NCI-H226 (cell line): ENCODE measurements around the gene EMX1.
"Not testable (repeated sequence)": the region's sequence is repeated elsewhere in the genome, so short reads cannot be mapped to it uniquely, and the experiment has no call there.

Source experiments
- DNase-seq: peaks from one replicate; pipeline ENCODE4 v3.0.0-alpha.2; 2015

EMX1 gene

GRCh38 chr2:72901426-72901825 is 15.9 kb upstream of the EMX1 start:
- DNase-seq = no peak

GRCh38 chr2:72907369-72907768 is 9.9 kb upstream of the EMX1 start:
- not testable (repeated sequence) for DNase-seq

- no peak for DNase-seq
Measured at GRCh38 chr2:72908741-72909140, 8.6 kb upstream of the EMX1 start.

- DNase-seq = no peak
Measured at GRCh38 chr2:72911256-72911655, 6.1 kb upstream of the EMX1 start.

- peak; percentile 24 for DNase-seq
Measured at GRCh38 chr2:72913486-72914205, 3.7 kb upstream of the EMX1 start.

GRCh38 chr2:72914206-72914559 is 3.1 kb upstream of the EMX1 start:
- no peak for DNase-seq

- DNase-seq = no peak
Measured at GRCh38 chr2:72914589-72915319, 2.6 kb upstream of the EMX1 start.

- DNase-seq = no peak
Measured at GRCh38 chr2:72915320-72915906, 1.9 kb upstream of the EMX1 start.

GRCh38 chr2:72915907-72916742 is 1.2 kb upstream of the EMX1 start:
- peak; percentile 77 for DNase-seq

GRCh38 chr2:72916743-72917137 is 579 bp upstream of the EMX1 start:
- no peak for DNase-seq

- DNase-seq = no peak
Measured at GRCh38 chr2:72917877-72918553, 696 bp downstream of the EMX1 start.

- DNase-seq = no peak
Measured at GRCh38 chr2:72919414-72920317, 2.3 kb downstream of the EMX1 start.

- DNase-seq = no peak
Measured at GRCh38 chr2:72920318-72921087, 3.2 kb downstream of the EMX1 start.

GRCh38 chr2:72921088-72921851 is 4.0 kb downstream of the EMX1 start:
- DNase-seq = no peak

GRCh38 chr2:72921853-72922252 is 4.5 kb downstream of the EMX1 start:
- DNase-seq = no peak

- no peak for DNase-seq
Measured at GRCh38 chr2:72923833-72924352, 6.6 kb downstream of the EMX1 start.

- DNase-seq = no peak
Measured at GRCh38 chr2:72924353-72925240, 7.3 kb downstream of the EMX1 start.

GRCh38 chr2:72925328-72925943 is 8.1 kb downstream of the EMX1 start:
- no peak for DNase-seq
